HepG2 (cell line): ENCODE measurements around the gene TMEM14A. TPM values are rescaled to one million over a fixed set of nuclear protein-coding genes. Genes with fewer than 3 reads are reported as not detected.

Source experiments
- ATAC-seq: fragments of 200-7000 bp; cut with Tn5 transposase; 3 replicates; pipeline ENCODE4 v1.9.1; 2020; ENCODE audit warnings: mild to moderate bottlenecking, moderate library complexity
- BruUV-seq: library from RNA; stranded (reverse); fragments of 400-500 nt; replicated peaks from 2 replicates; lab custom pipeline; 2021; lab: Mats Ljungman, UMichigan
- CTCF ChIA-PET: fragments of 300-600 bp; formaldehyde crosslinking; extraction: SDS; loops from one replicate; lab custom pipeline; 2021; ENCODE audit warnings: low total read pairs, inconsistent platforms, low intra/inter-chr PET ratio; lab: Yijun Ruan, JAX
- POLR2A ChIA-PET: fragments of 350-600 bp; sonication (Branson Sonifier 250); formaldehyde crosslinking; loops from one replicate; lab custom pipeline; 2020; ENCODE audit warnings: antibody characterized with exemption, inconsistent platforms; lab: Yijun Ruan, JAX
- DNase-seq: peaks from one replicate; pipeline ENCODE4 v3.0.0-alpha.2; 2015; ENCODE audit warnings: low spot score
- FAIRE-seq: peaks from 3 replicates; lab custom pipeline; 2011; peaks lifted over from hg19 to GRCh38; lab: Jason Lieb, UNC
- H2AFZ ChIP-seq: one replicate; pipeline ENCODE4 v1.6.1; 2011; ENCODE audit warnings: low read length, inconsistent platforms
- H3K27ac ChIP-seq: fragments of 300-600 bp; 3 replicates; pipeline ENCODE4 v1.8.0; 2011; ENCODE audit warnings: mixed run types, mild to moderate bottlenecking, mixed read lengths, low read length, inconsistent platforms; ENCODE audit not compliant: insufficient read depth; ENCODE audit errors: extremely low read length
- H3K27me3 ChIP-seq, 2 experiments: fragments of 200-600 bp in 1 of 2; 2 replicates in 1 of 2; 3 replicates in 1 of 2; pipeline versions ENCODE4 v1.6.0 to v1.8.0; 2011; ENCODE audit warnings: low read length in 2 of 2, mild to moderate bottlenecking in 2 of 2, moderate library complexity in 2 of 2, inconsistent platforms in 1 of 2; ENCODE audit not compliant: insufficient read depth in 2 of 2, control insufficient read depth in 1 of 2
- H3K36me3 ChIP-seq, 2 experiments: fragments of 200-600 bp in 1 of 2; replicated peaks in 1 of 2; 2 replicates in 1 of 2; 3 replicates in 1 of 2; pipeline versions ENCODE4 v1.5.1 to v1.8.0; 2011; ENCODE audit warnings: low read length in 2 of 2, inconsistent platforms in 1 of 2; ENCODE audit not compliant: insufficient read depth in 2 of 2, control insufficient read depth in 1 of 2
- H3K4me1 ChIP-seq: 2 replicates; pipeline ENCODE4 v1.5.1; 2012; ENCODE audit warnings: low read length, inconsistent platforms; ENCODE audit not compliant: insufficient read depth
- H3K4me2 ChIP-seq: 2 replicates; pipeline ENCODE4 v1.6.0; 2011; ENCODE audit warnings: low read depth, low read length, inconsistent platforms
- H3K4me3 ChIP-seq, 3 experiments: fragments of 200-600 bp in 1 of 3; sonication (generic), shearing (Covaris generic) in 1 of 3; replicated peaks in 1 of 3; 2 replicates each; pipeline ENCODE4 v1.5.1; 2011 to 2016; ENCODE audit warnings: low read length in 3 of 3, inconsistent platforms in 2 of 3, low read depth in 2 of 3, mild to moderate bottlenecking in 2 of 3, control low read depth in 1 of 3, mixed read lengths in 1 of 3; ENCODE audit not compliant: insufficient read depth in 1 of 3
- H3K79me2 ChIP-seq: one replicate; pipeline ENCODE4 v1.6.1; 2011; ENCODE audit warnings: low read length, inconsistent platforms; ENCODE audit not compliant: insufficient read depth
- H3K9ac ChIP-seq: 2 replicates; pipeline ENCODE4 v1.6.0; 2011; ENCODE audit warnings: mild to moderate bottlenecking, low read depth, low read length, inconsistent platforms; ENCODE audit not compliant: insufficient read depth
- H3K9me3 ChIP-seq: 2 replicates; pipeline ENCODE4 v1.5.1; 2012; ENCODE audit warnings: mild to moderate bottlenecking, low read length
- H4K20me1 ChIP-seq: 2 replicates; pipeline ENCODE4 v1.6.0; 2011; ENCODE audit warnings: inconsistent platforms, mild to moderate bottlenecking, low read length, moderate library complexity; ENCODE audit not compliant: insufficient read depth
- EED ChIP-seq: sonication (generic); formaldehyde crosslinking; IDR thresholded peaks from 2 replicates; pipeline ENCODE4 v1.5.0; 2020; ENCODE audit warnings: mild to moderate bottlenecking, missing genetic modification reagents
- FOXA3 ChIP-seq: IDR thresholded peaks from 2 replicates; pipeline ENCODE4 v1.6.1; 2016; ENCODE audit warnings: missing genetic modification reagents, missing compliant biosample characterization
- JUNB ChIP-seq: sonication (generic); formaldehyde crosslinking; IDR thresholded peaks from 2 replicates; pipeline ENCODE4 v1.8.0; 2022; ENCODE audit warnings: missing genetic modification reagents, mild to moderate bottlenecking, borderline replicate concordance
- MED13 ChIP-seq: sonication (generic); formaldehyde crosslinking; IDR thresholded peaks from 2 replicates; pipeline ENCODE4 v1.5.0; 2020; ENCODE audit warnings: missing genetic modification reagents
- RBM39 ChIP-seq: fragments of 200-400 bp; formaldehyde crosslinking; IDR thresholded peaks from one replicate; pipeline ENCODE4 v1.6.1; 2018; ENCODE audit warnings: antibody characterized with exemption, mild to moderate bottlenecking, low read depth, low read length; ENCODE audit not compliant: poor library complexity, severe bottlenecking
- REST ChIP-seq, 2 experiments: IDR thresholded peaks; 2 replicates each; pipeline ENCODE4 v1.6.1; 2011 to 2012; ENCODE audit warnings: low read length in 2 of 2, borderline replicate concordance in 1 of 2, low read depth in 1 of 2, mild to moderate bottlenecking in 1 of 2, moderate library complexity in 1 of 2
- REXO4 ChIP-seq: sonication (generic); formaldehyde crosslinking; IDR thresholded peaks from 2 replicates; pipeline ENCODE4 v1.8.0; 2022; ENCODE audit warnings: missing genetic modification reagents, mild to moderate bottlenecking, borderline replicate concordance
- ZBTB37 ChIP-seq: sonication (generic); formaldehyde crosslinking; IDR thresholded peaks from 2 replicates; pipeline ENCODE4 v1.4.0; 2020; ENCODE audit warnings: mild to moderate bottlenecking, missing genetic modification reagents
- ZKSCAN1 ChIP-seq: fragments of 150-350 bp; IDR thresholded peaks from 2 replicates; pipeline ENCODE4 v1.6.1; 2014; ENCODE audit warnings: low read length
- ZNF280D ChIP-seq: sonication (generic); formaldehyde crosslinking; IDR thresholded peaks from 2 replicates; pipeline ENCODE4 v1.5.1; 2020; ENCODE audit warnings: mild to moderate bottlenecking, missing genetic modification reagents
- ZNF567 ChIP-seq: sonication (generic); formaldehyde crosslinking; IDR thresholded peaks from 2 replicates; pipeline ENCODE4 v1.8.1; 2023; ENCODE audit warnings: mild to moderate bottlenecking, missing genetic modification reagents, borderline replicate concordance
- ZNF597 ChIP-seq: sonication (generic); formaldehyde crosslinking; IDR thresholded peaks from 2 replicates; pipeline ENCODE4 v1.5.0; 2020; ENCODE audit warnings: missing genetic modification reagents
- ZNF703 ChIP-seq: sonication (generic); formaldehyde crosslinking; IDR thresholded peaks from 2 replicates; pipeline ENCODE4 v1.5.1; 2020; ENCODE audit warnings: missing genetic modification reagents, mild to moderate bottlenecking, moderate library complexity, borderline replicate concordance
- WGBS: methylation state at CpG from one replicate; pipeline ENCODE4 v1.1.6; 2017; ENCODE audit warnings: low lambda C conversion rate; 5-methylcytosine and 5-hydroxymethylcytosine counted together
- in situ Hi-C: cut with HindIII; loops from 2 replicates; pipeline ENCODE4 v1.10.0; 2017; ENCODE audit warnings: low pct_unique_long_range_greater_than_20kb; ENCODE audit not compliant: extremely low pct_ligation_motif_present
- intact Hi-C: fragments of 100-400 bp; cut with micrococcal nuclease; formaldehyde crosslinking; loops from one replicate; pipeline ENCODE4 v1.10.0; 2022; ENCODE audit not compliant: unreplicated experiment
- polyA plus RNA-seq, 8 experiments: library from polyadenylated mRNA; depleted of rRNA in 3 of 8; stranded (reverse) in 7 of 8; unstranded in 1 of 8; fragments of >200 nt; fragmentation: Illumina TruSeq in 4 of 8; extraction: Trizol in 4 of 8; gene quantifications; 2 replicates each; pipeline versions ENCODE4 v1.2.1 to v1.2.3, GENCODE V29; 2011 to 2016; ENCODE audit warnings: low read depth in 4 of 8, missing spikeins in 1 of 8, mixed read lengths in 1 of 8; ENCODE audit not compliant: insufficient read depth in 1 of 8
- total RNA-seq, 5 experiments: library from RNA; depleted of rRNA; stranded (reverse); fragments of >200 nt; fragmentation: Illumina TruSeq; extraction: Trizol; gene quantifications; 2 replicates each; pipeline ENCODE4 v1.2.3, GENCODE V29; 2016; ENCODE audit warnings: low read depth in 1 of 5

The TMEM14A gene
- total and polyA plus RNA-seq, 2 of the 13 experiments (the other 11 are each of a cell fraction or from before 2014, with no cell fraction given) = 24.6 to 73.7 TPM

GRCh38 chr6:52635049-52635577 is 35.8 kb upstream of the TMEM14A start (continued):
- TF ChIP-seq ZNF567 (no peak), JUNB (CRISPR knock-in tag) (no peak)

GRCh38 chr6:52636830-52637229 is 34.1 kb upstream of the TMEM14A start:
- no peaks in the 10 kb centered on the region for H3K79me2 ChIP-seq
- peak overlapping the region; percentile 14; the same call in 1 of the 2 replicates for H3K4me2 ChIP-seq
- H3K4me1 ChIP-seq = peaks cover 52% of the 10 kb centered on the region
- CTCF ChIA-PET = no interaction called here
- DNase-seq = peak; percentile 24
- intact Hi-C loops = no loop called here
- no peak overlapping the region for H3K4me3 ChIP-seq
- H3K36me3 ChIP-seq = no peaks in the 10 kb centered on the region
- no peaks in the 10 kb centered on the region for H4K20me1 ChIP-seq
- no peak overlapping the region for H3K27ac ChIP-seq
- POLR2A ChIA-PET = no interaction called here
- no peak overlapping the region for H3K9ac ChIP-seq
- no peak overlapping the region for H2AFZ ChIP-seq
- peaks cover 0 to 6% of the 10 kb centered on the region in 2 experiments; a peak in 1 of 5 replicates for H3K27me3 ChIP-seq
- ATAC-seq = peak; percentile 15; the same call in 1 of the 3 replicates
- in situ Hi-C loops = no loop called here
- 17% methylated on average over 2 of the region's 2 CpGs for WGBS
- FAIRE-seq = no peak
- BruUV-seq = no TSS peak
- no peaks in the 10 kb centered on the region for H3K9me3 ChIP-seq
- TF ChIP-seq ZBTB37 (no peak), REST (IDR thresholded peaks at IDR 0.05; ENCODE audit: borderline replicate concordance in 1 of 2, low read depth in 1 of 2, low read length in 2 of 2) (no peak), RBM39 (no peak), EED (CRISPR knock-in tag) (no peak), MED13 (CRISPR knock-in tag) (no peak), FOXA3 (CRISPR knock-in tag) (peak; percentile 53), REXO4 (CRISPR knock-in tag) (no peak), ZNF703 (no peak), ZNF280D (CRISPR knock-in tag) (no peak), ZNF597 (no peak), ZKSCAN1 (no peak)
